ENCODE measurements around the gene SYNE2.

GRCh38 chr14:64069634-64070359 is 217.0 kb downstream of the SYNE2 start:
- no peak for TF ChIP-seq POLR2A (IDR thresholded peaks at IDR 0.05)
- no peak for TF ChIP-seq CTCF (IDR thresholded peaks at IDR 0.05)
